Measurements from ENCODE around the gene MBLAC1.

The MBLAC1 gene

DNA sequence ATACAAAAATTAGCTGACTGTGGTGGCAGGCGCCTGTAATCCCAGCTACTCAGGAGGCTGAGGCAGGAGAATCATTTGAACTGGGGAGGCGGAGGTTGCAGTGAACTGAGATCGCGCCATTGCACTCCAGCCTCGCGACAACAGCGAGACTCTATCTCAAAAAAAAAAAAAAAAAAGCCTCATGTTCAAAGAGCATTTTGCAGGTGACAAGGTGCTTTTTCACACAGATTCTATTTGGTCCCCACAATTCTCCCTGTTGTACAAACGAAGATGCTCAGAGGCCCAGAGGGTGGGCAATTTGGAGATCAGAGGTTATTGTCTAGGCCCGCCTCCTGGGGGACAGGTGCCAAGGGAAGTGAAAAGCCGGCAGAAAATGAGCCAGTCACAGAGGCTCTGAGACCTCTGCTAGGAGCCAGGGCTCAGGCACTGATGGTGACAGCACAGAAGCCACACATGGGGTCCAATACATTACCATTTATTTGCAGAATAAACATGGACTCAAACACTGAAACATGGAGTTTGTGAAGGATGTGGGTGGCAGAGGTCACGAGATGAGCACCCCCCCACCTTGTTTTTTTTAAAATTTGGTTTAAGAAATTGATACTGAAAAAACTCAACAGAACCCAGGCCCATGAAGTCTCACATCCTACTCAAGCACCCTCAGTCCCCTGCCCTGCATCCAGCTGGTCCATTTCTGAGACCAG, 42.5 kb downstream of the MBLAC1 start:
- no peak for FAIRE-seq

GRCh38 chr7:100170101-100170897, 43.5 kb downstream of the MBLAC1 start:
- DNase-seq (ENCODE audit: insufficient read length, low spot score): no peak
- FAIRE-seq: no peak

More for the DNA sequence above, 42.5 kb downstream of the MBLAC1 start:
- no peak for DNase-seq (ENCODE audit: insufficient read length, low spot score)

DNA sequence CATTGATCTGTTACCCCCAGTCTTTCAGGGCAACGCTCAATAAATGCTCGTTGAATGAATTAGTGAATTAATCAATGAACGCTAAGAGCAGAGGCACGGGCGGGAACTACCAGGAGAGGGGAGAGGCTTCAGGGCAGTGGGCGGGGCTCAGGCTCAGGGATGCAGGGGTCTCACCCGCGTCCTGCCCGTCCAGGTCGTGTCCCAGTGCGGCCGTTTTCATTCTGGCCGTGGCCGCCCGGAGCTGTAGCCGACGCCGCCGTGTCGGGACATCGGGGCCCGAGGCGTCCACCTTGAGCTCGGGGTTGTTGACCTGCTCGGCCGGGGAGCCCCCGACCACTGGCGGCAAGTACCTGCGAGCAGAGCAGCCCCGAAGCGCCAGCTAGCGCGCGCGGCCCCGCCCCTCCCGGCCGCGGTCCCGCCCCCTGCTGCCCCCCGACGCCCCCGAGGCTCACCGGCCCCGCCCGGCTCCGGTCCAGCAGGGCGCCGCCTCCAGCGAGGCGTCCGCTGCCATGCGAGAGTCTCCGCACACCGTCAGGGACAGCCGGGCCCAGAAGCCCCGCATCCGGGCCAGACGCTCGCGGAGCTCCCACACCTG, 44.4 kb downstream of the MBLAC1 start:
- FAIRE-seq (no peak), DNase-seq (ENCODE audit: insufficient read length, low spot score) (no peak)

DNA sequence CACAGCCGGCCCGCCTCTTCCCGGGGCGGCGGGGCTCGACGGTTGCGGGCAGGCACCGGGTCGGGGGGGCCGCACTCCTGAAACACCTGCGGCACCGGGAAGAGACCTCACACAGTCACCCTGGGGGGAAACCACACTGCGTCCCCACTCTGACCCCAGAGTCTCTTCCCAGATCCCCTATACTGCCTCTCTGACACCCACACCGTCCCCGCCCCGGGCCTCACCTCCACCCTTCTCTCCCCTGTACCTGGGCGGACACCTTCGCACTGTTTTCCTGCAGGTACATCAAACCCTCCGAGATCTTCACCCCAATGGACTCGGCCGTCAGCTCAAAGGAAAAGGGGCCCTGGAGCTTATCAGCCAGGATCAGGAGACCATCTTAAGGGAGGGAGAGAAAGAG, 45.1 kb downstream of the MBLAC1 start:
- FAIRE-seq (no peak), DNase-seq (ENCODE audit: insufficient read length, low spot score) (no peak)

- DNase-seq (ENCODE audit: insufficient read length, low spot score) (no peak), FAIRE-seq (no peak)
Observed at GRCh38 chr7:100173806-100174495, 47.2 kb downstream of the MBLAC1 start.

DNA sequence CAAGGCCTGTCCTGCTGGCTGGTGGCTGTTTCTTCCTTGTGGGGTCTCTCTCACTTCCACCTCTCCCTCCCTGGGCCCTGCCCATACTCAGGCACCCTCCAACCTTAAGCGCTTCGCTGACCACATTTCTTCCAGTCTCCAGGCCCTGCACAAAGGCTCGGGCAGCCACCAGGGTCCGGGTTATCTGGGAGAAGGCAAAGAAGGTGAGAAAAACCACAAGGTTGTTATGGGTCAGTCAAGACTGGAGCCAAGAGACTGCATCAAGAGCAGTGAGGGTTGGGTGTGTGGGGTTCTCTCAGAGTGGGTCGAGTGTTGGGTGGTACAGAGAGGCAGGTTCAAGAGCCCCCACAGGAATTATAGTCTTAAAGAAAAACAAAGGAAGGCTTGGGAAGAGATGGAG, 47.8 kb downstream of the MBLAC1 start:
- DNase-seq (ENCODE audit: insufficient read length, low spot score) (no peak), FAIRE-seq (no peak)

- no peak for DNase-seq (ENCODE audit: insufficient read length, low spot score)
- FAIRE-seq: no peak
Observed at GRCh38 chr7:100175296-100175935, 48.6 kb downstream of the MBLAC1 start.

DNA sequence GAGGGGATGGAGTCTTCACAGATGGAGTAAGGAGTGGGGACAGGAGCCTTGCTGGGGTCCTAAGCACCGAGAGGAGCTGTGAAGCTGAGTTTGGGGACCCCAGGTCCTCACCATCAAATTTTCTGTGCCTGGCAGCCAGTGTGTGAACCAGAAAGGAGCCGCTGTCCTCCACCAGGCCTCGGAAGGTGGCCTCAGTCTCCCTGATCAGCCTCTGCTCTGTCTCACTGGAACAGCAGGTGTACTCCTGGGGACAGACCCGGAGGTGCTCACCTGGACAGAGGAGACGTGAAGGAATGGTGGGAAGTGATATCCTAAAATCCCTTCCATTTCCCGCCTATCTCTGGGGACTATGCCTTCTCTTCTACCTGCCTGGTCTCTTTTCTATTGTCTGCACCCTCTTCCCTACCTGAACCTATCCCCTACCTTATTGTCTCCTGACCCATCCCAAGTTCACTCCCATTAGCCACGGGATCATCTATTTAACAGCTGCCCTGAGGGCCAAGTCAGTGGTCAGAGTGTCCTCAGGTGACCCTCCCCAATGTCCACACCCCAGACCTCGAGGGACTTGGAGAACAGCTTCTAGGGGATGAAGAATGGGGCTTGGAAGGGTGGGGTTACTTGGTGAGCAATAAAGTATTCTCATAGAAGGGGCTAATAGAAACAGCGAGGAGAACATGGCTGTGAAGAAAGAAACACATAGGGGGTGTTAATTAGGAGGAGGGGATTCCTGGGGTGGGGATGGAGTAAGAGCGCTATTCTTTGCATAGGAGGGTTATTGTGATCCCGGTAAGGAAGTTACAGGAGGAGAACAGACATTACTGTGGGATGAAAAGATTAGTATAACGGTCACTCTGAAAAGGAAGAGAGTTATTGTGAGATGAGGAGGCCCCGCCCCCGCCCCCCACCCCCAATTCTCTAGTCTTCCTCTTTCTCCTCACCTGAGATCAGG, 49.6 kb downstream of the MBLAC1 start:
- DNase-seq (ENCODE audit: insufficient read length, low spot score) (no peak), FAIRE-seq (no peak)

- FAIRE-seq: no peak
Observed at GRCh38 chr7:100177045-100178001, 50.6 kb downstream of the MBLAC1 start, which contains the start of the genes GPC2 and STAG3. Gene GPC2, minus strand, starts transcription at chr7:100177381. Its CDS starts 182 bp downstream, at chr7:100177199. Gene STAG3, plus strand, starts transcription at chr7:100177918. Its CDS starts 2,639 bp downstream, at chr7:100180557.

More at GRCh38 chr7:100177045-100178001, 50.6 kb downstream of the MBLAC1 start, which contains the start of the genes GPC2 and STAG3:
- peak; percentile 82 for DNase-seq (ENCODE audit: insufficient read length, low spot score)

All from HTR-8/SVneo (cell line).